Adrenal gland (tissue), 5 donors: Measurements from ENCODE around the gene C18orf32.
"Not testable (repeated sequence)": the region's sequence is repeated elsewhere in the genome, so short reads cannot be mapped to it uniquely, and the experiment has no call there.

Experiments
- CTCF ChIP-seq, 6 experiments: fragments of 450-650 bp in 4 of 6; fragments of 200-600 bp in 2 of 6; sonication (generic) in 1 of 6; IDR thresholded peaks; 1 replicate in 5 of 6; 2 replicates in 1 of 6; pipeline versions ENCODE4 v1.5.1 to v1.8.0; 2016 to 2021; ENCODE audit warnings: antibody characterized with exemption in 6 of 6, mild to moderate bottlenecking in 2 of 6, moderate library complexity in 1 of 6
- POLR2A ChIP-seq, 2 donors: fragments of 450-650 bp; IDR thresholded peaks; one replicate each; pipeline ENCODE4 v1.6.1; 2017; ENCODE audit warnings: antibody characterized with exemption in 2 of 2, mild to moderate bottlenecking in 2 of 2, moderate library complexity in 1 of 2
- donor health status: DM: no; HTN: no; CAD: no.

GRCh38 chr18:49515003-49515402, 28.0 kb upstream of the C18orf32 start:
- TF ChIP-seq CTCF, POLR2A (IDR thresholded peaks at IDR 0.05): not testable (repeated sequence)
